ENCODE data around the gene NELL1. TPM values are rescaled to one million over a fixed set of nuclear protein-coding genes. Genes with fewer than 3 reads are reported as not detected.

NELL1 gene
- total RNA-seq, 6 donors from 2014 or later: 0.26 TPM; not detected in 5

DNA sequence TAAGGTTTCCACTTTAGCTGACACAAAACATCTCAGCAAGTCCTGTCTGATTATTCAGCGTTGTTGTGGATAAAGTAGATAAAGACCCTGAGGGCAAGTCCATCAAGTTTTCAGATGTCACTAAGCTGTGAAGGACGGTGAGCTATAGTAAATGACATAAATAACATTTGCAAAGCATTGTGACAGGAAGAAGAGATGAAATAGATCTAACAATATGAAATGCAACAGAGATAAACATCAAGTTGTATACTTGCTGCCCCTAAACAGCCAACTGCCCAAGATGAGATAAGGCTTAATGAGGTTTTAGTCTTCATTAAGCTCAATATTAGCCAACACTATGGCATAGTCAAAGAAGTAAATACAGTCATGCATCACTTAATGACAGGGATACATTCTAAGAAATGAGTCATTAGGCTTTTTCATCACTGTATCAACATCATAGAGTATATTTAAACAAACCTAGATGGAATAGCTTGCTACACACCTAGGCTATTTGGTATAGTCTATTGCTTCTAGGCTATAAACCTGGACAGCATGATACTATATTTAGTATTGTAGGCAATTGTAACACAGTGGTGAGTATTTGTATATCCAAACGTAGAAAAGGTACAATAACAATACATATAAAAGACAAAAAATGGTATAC is 898.4 kb downstream of the NELL1 start:
- DNase-seq: no peak
- no peak overlapping the region for H3K27ac ChIP-seq
- no peak for ATAC-seq (ENCODE audit: low FRiP score in 2 of 2)
- no peaks in the 10 kb centered on the region for H3K9me3 ChIP-seq
- no peaks in the 10 kb centered on the region for H3K27me3 ChIP-seq
- WGBS, 2 donors: 73 to 74% methylated on average over 3 of the region's 3 CpGs
- no peaks in the 10 kb centered on the region for H3K4me1 ChIP-seq
- TF ChIP-seq CTCF (IDR thresholded peaks at IDR 0.05): no peak
- no peak for TF ChIP-seq EP300 (IDR thresholded peaks at IDR 0.05)
- no peak for TF ChIP-seq POLR2AphosphoS5 (IDR thresholded peaks at IDR 0.05)
- TF ChIP-seq POLR2A (IDR thresholded peaks at IDR 0.05): no peak
- no peaks in the 10 kb centered on the region for H3K36me3 ChIP-seq
- H3K4me3 ChIP-seq: no peak overlapping the region

GRCh38 chr11:21572210-21572609 is 902.8 kb downstream of the NELL1 start:
- Histone ChIP-seq H3K9me3 (no peaks in the 10 kb centered on the region), H3K27ac (no peak overlapping the region), H3K4me3 (no peak overlapping the region), H3K27me3 (no peaks in the 10 kb centered on the region), H3K4me1 (no peaks in the 10 kb centered on the region), H3K36me3 (no peaks in the 10 kb centered on the region)
- DNase-seq: no peak
- WGBS, 2 donors: 75 to 79% methylated on average over 1 of the region's 1 CpG
- ATAC-seq (ENCODE audit: low FRiP score in 2 of 2): no peak
- TF ChIP-seq POLR2A (IDR thresholded peaks at IDR 0.05): no peak
- no peak for TF ChIP-seq EP300 (IDR thresholded peaks at IDR 0.05)
- TF ChIP-seq CTCF (IDR thresholded peaks at IDR 0.05): no peak
- TF ChIP-seq POLR2AphosphoS5 (IDR thresholded peaks at IDR 0.05): no peak

DNA sequence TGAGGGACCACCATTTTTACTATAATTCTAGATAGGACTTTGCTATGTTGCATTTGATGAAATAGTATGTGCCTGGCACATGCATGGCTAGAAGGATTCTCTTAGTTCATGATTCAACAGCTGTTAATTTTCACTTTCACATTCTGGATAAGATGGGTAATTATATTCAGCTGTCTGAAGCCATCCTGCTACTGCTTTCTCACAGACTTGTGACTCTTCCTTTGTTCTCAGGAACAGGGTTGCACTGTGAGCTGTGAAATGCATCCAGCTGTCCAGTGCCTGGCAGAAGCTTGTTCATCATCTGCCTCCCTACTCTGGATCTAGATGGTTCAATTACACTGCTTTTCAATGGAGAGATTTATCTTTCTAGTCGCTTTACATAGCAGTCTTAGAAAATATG is 913.4 kb downstream of the NELL1 start:
- Histone ChIP-seq H3K27ac (no peak overlapping the region), H3K4me1 (no peaks in the 10 kb centered on the region), H3K27me3 (no peaks in the 10 kb centered on the region), H3K9me3 (no peaks in the 10 kb centered on the region), H3K36me3 (no peaks in the 10 kb centered on the region), H3K4me3 (no peak overlapping the region)
- ATAC-seq (ENCODE audit: low FRiP score in 2 of 2) (no peak), DNase-seq (no peak)
- 83 to 87% methylated on average over 1 of the region's 1 CpG for WGBS, 2 donors
- TF ChIP-seq POLR2AphosphoS5 (IDR thresholded peaks at IDR 0.05) (no peak), EP300 (IDR thresholded peaks at IDR 0.05) (no peak)

- Histone ChIP-seq H3K27ac (no peak overlapping the region), H3K4me3 (no peak overlapping the region), H3K4me1 (no peaks in the 10 kb centered on the region), H3K9me3 (no peaks in the 10 kb centered on the region), H3K27me3 (no peaks in the 10 kb centered on the region), H3K36me3 (no peaks in the 10 kb centered on the region)
- DNase-seq (no peak), ATAC-seq (ENCODE audit: low FRiP score in 2 of 2) (no peak)
- WGBS, 2 donors: 44 to 58% methylated on average over 2 of the region's 2 CpGs
- TF ChIP-seq POLR2AphosphoS5 (IDR thresholded peaks at IDR 0.05) (no peak), EP300 (IDR thresholded peaks at IDR 0.05) (no peak)
Observed at GRCh38 chr11:21588754-21589153, 919.4 kb downstream of the NELL1 start.

- Histone ChIP-seq H3K27me3 (no peaks in the 10 kb centered on the region), H3K4me1 (no peaks in the 10 kb centered on the region), H3K9me3 (no peaks in the 10 kb centered on the region), H3K27ac (no peak overlapping the region), H3K36me3 (no peaks in the 10 kb centered on the region), H3K4me3 (no peak overlapping the region)
- no peak for DNase-seq
- 68 to 89% methylated on average over 1 of the region's 1 CpG for WGBS, 2 donors
- no peak for ATAC-seq (ENCODE audit: low FRiP score in 2 of 2)
- no peak for TF ChIP-seq POLR2A (IDR thresholded peaks at IDR 0.05)
- TF ChIP-seq CTCF (IDR thresholded peaks at IDR 0.05): no peak
- TF ChIP-seq POLR2AphosphoS5 (IDR thresholded peaks at IDR 0.05): no peak
- no peak for TF ChIP-seq EP300 (IDR thresholded peaks at IDR 0.05)
Observed at GRCh38 chr11:21602699-21603098, 933.3 kb downstream of the NELL1 start.

DNA sequence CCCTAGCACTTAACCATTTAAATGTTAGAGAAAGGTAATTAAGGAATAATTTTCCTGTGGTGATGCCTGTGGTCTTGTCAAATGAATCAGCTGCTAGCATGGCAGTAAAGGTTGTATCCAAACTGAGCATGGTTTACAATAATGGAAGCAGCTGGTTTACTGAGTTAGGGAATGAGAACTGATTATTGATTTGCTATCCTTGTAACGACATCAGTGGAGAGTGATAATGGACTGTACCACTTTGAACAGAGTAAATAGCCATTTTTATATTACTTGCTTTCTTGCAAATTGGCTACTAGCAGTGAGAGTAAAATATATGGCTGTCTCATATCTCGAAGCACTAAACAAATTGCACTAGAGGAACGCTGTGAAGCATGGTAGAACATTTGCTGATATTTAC is 934.5 kb downstream of the NELL1 start:
- no peak overlapping the region for H3K27ac ChIP-seq
- no peak for TF ChIP-seq POLR2A (IDR thresholded peaks at IDR 0.05)
- no peak for TF ChIP-seq POLR2AphosphoS5 (IDR thresholded peaks at IDR 0.05)
- no peak for TF ChIP-seq CTCF (IDR thresholded peaks at IDR 0.05)
- no peak for TF ChIP-seq EP300 (IDR thresholded peaks at IDR 0.05)
- DNase-seq (no peak), ATAC-seq (ENCODE audit: low FRiP score in 2 of 2) (no peak)
- H3K9me3 ChIP-seq: no peaks in the 10 kb centered on the region
- H3K4me1 ChIP-seq: no peaks in the 10 kb centered on the region
- H3K36me3 ChIP-seq: no peaks in the 10 kb centered on the region
- no peak overlapping the region for H3K4me3 ChIP-seq
- 66 to 74% methylated on average over 3 of the region's 3 CpGs for WGBS, 2 donors
- no peaks in the 10 kb centered on the region for H3K27me3 ChIP-seq

Measured in upper lobe of left lung (tissue), 6 donors.